SK-N-SH (cell line): ENCODE results near the gene TRIM46. TPM values are rescaled to one million over a fixed set of nuclear protein-coding genes. Genes with fewer than 3 reads are reported as not detected.

Experiments
- CTCF ChIA-PET: fragments of 300-600, 350-600 bp; formaldehyde crosslinking; extraction: SDS; loops from one replicate; lab custom pipeline; 2021; lab: Yijun Ruan, JAX
- POLR2A ChIA-PET: fragments of 350-600 bp; sonication (Branson Sonifier 250); formaldehyde crosslinking; extraction: SDS; loops from one replicate; lab custom pipeline; 2020; ENCODE audit warnings: antibody characterized with exemption, inconsistent platforms; lab: Yijun Ruan, JAX
- DNase-seq: peaks from one replicate; pipeline ENCODE4 v3.0.0; 2012
- H2AFZ ChIP-seq: fragments of 200-600 bp; sonication (generic); 2 replicates; pipeline ENCODE4 v1.8.1; 2016; ENCODE audit warnings: antibody characterized with exemption, mild to moderate bottlenecking, low read depth
- H3F3A ChIP-seq: fragments of 200-600 bp; sonication (generic); replicated peaks from 2 replicates; pipeline ENCODE3; 2016; ENCODE audit warnings: antibody characterized with exemption, mild to moderate bottlenecking; ENCODE audit not compliant: insufficient read depth
- H3K27ac ChIP-seq, 2 experiments: fragments of 200-500 bp in 1 of 2; fragments of 200-600 bp in 1 of 2; sonication (Bioruptor generic) in 1 of 2; sonication (generic), shearing (Covaris generic) in 1 of 2; 2 replicates each; pipeline versions ENCODE4 v1.5.1 to v1.6.1; 2014 to 2016; ENCODE audit warnings: low read depth in 2 of 2, inconsistent platforms in 1 of 2, low read length in 1 of 2, mild to moderate bottlenecking in 1 of 2, mixed read lengths in 1 of 2
- H3K27me3 ChIP-seq: fragments of 200-600 bp; sonication (generic), shearing (Covaris generic); 2 replicates; pipeline ENCODE4 v1.6.1; 2016; ENCODE audit warnings: mixed run types; ENCODE audit not compliant: insufficient read depth
- H3K36me3 ChIP-seq, 2 experiments: fragments of 200-500 bp in 1 of 2; fragments of 200-600 bp in 1 of 2; sonication (Bioruptor generic) in 1 of 2; sonication (generic) in 1 of 2; replicated peaks in 1 of 2; 2 replicates each; pipeline versions ENCODE3 to v1.5.1; 2014 to 2016; ENCODE audit warnings: low read length in 1 of 2, mild to moderate bottlenecking in 1 of 2; ENCODE audit not compliant: insufficient read depth in 2 of 2, control insufficient read depth in 1 of 2
- H3K4me1 ChIP-seq, 2 experiments: fragments of 200-500 bp in 1 of 2; fragments of 200-600 bp in 1 of 2; sonication (Bioruptor generic) in 1 of 2; sonication (generic), shearing (Covaris generic) in 1 of 2; 2 replicates each; pipeline versions ENCODE4 v1.5.1 to v1.6.1; 2014 to 2016; ENCODE audit warnings: low read depth in 1 of 2, low read length in 1 of 2, mixed run types in 1 of 2; ENCODE audit not compliant: insufficient read depth in 2 of 2, control insufficient read depth in 1 of 2
- H3K4me2 ChIP-seq: fragments of 200-600 bp; sonication (generic), shearing (Covaris generic); 2 replicates; pipeline ENCODE4 v1.6.1; 2017; ENCODE audit warnings: mixed run types
- H3K4me3 ChIP-seq, 2 experiments: fragments of 200-500 bp in 1 of 2; fragments of 200-600 bp in 1 of 2; sonication (Bioruptor generic) in 1 of 2; sonication (generic), shearing (Covaris generic) in 1 of 2; 2 replicates each; pipeline versions ENCODE4 v1.5.1 to v1.8.1; 2014 to 2016; ENCODE audit warnings: low read depth in 2 of 2, inconsistent platforms in 1 of 2, low read length in 1 of 2, mild to moderate bottlenecking in 1 of 2, mixed read lengths in 1 of 2, moderate library complexity in 1 of 2
- H3K79me2 ChIP-seq: fragments of 200-600 bp; sonication (generic); 2 replicates; pipeline ENCODE4 v1.8.1; 2017; ENCODE audit warnings: mild to moderate bottlenecking; ENCODE audit not compliant: insufficient read depth
- H3K9ac ChIP-seq: fragments of 200-600 bp; sonication (generic); 2 replicates; pipeline ENCODE4 v1.6.1; 2017; ENCODE audit warnings: mixed run types
- H3K9me2 ChIP-seq: fragments of 200-600 bp; sonication (generic); 2 replicates; pipeline ENCODE4 v1.6.1; 2017; ENCODE audit warnings: mixed run types
- H3K9me3 ChIP-seq: fragments of 200-600 bp; sonication (generic); 2 replicates; pipeline ENCODE4 v1.6.1; 2017; ENCODE audit warnings: mixed run types, mild to moderate bottlenecking, moderate library complexity
- H4K20me1 ChIP-seq: fragments of 200-600 bp; sonication (generic); 2 replicates; pipeline ENCODE4 v1.6.1; 2017; ENCODE audit warnings: mild to moderate bottlenecking, mixed run types; ENCODE audit not compliant: insufficient read depth
- CTCF ChIP-seq: fragments of 200-600 bp; sonication (generic); IDR thresholded peaks from 2 replicates; pipeline ENCODE4 v1.6.1; 2017; ENCODE audit warnings: antibody characterized with exemption, mild to moderate bottlenecking, moderate library complexity
- ELF1 ChIP-seq: IDR thresholded peaks from 2 replicates; pipeline ENCODE4 v1.4.0; 2012
- EZH2phosphoT487 ChIP-seq: fragments of 200-600 bp; sonication (generic); IDR thresholded peaks from 2 replicates; pipeline ENCODE4 v1.6.1; 2017; ENCODE audit warnings: low read depth, mixed run types, mild to moderate bottlenecking, antibody characterized with exemption, moderate library complexity, borderline replicate concordance
- FOSL2 ChIP-seq: IDR thresholded peaks from 2 replicates; pipeline ENCODE4 v1.4.0; 2012; ENCODE audit warnings: low read depth, mild to moderate bottlenecking, moderate library complexity, borderline replicate concordance
- FOXJ3 ChIP-seq: sonication (generic); formaldehyde crosslinking; IDR thresholded peaks from 2 replicates; pipeline ENCODE4 v1.5.1; 2020; ENCODE audit warnings: mild to moderate bottlenecking, missing genetic modification reagents
- IRF3 ChIP-seq: fragments of 150-350 bp; IDR thresholded peaks from 2 replicates; pipeline ENCODE4 v1.6.1; 2016; ENCODE audit warnings: mild to moderate bottlenecking, low read depth, low read length
- NRF1 ChIP-seq: IDR thresholded peaks from 2 replicates; pipeline ENCODE4 v1.6.1; 2012; ENCODE audit warnings: low read depth, mild to moderate bottlenecking, low read length
- RAD21 ChIP-seq: IDR thresholded peaks from 2 replicates; pipeline ENCODE4 v1.6.1; 2012; ENCODE audit warnings: mild to moderate bottlenecking, low read length
- RCOR1 ChIP-seq: fragments of 150-350 bp; IDR thresholded peaks from 2 replicates; pipeline ENCODE4 v1.6.1; 2017; ENCODE audit warnings: antibody characterized with exemption, low read length
- REST ChIP-seq: IDR thresholded peaks from 2 replicates; pipeline ENCODE4 v1.6.1; 2012; ENCODE audit warnings: mild to moderate bottlenecking, low read depth, low read length, moderate library complexity
- SIN3A ChIP-seq: IDR thresholded peaks from 2 replicates; pipeline ENCODE4 v1.6.1; 2012; ENCODE audit warnings: low read depth, mild to moderate bottlenecking, low read length, moderate library complexity, borderline replicate concordance
- SMC3 ChIP-seq: IDR thresholded peaks from 2 replicates; pipeline ENCODE4 v1.6.1; 2012; ENCODE audit warnings: low read depth, low read length, improper control_type of control experiment
- TCF12 ChIP-seq: IDR thresholded peaks from 2 replicates; pipeline ENCODE4 v1.4.0; 2012
- TEAD4 ChIP-seq: IDR thresholded peaks from 2 replicates; pipeline ENCODE4 v1.4.0; 2012; ENCODE audit warnings: mild to moderate bottlenecking, borderline replicate concordance; ENCODE audit not compliant: insufficient read depth
- USF1 ChIP-seq: IDR thresholded peaks from 2 replicates; pipeline ENCODE4 v1.4.0; 2012; ENCODE audit warnings: low read depth, borderline replicate concordance
- USF2 ChIP-seq: fragments of 150-350 bp; IDR thresholded peaks from 2 replicates; pipeline ENCODE4 v1.6.1; 2017; ENCODE audit warnings: antibody characterized with exemption, low read length, low read depth, borderline replicate concordance
- YY1 ChIP-seq: IDR thresholded peaks from 2 replicates; pipeline ENCODE4 v1.4.0; 2012; ENCODE audit warnings: low read depth, mild to moderate bottlenecking
- WGBS: methylation state at CpG from one replicate; pipeline ENCODE4 v1.1.6; 2017; ENCODE audit warnings: low lambda C conversion rate; 5-methylcytosine and 5-hydroxymethylcytosine counted together
- polyA plus RNA-seq, 3 experiments: library from polyadenylated mRNA; depleted of rRNA; stranded (reverse); fragments of >200 nt; gene quantifications; 2 replicates each; pipeline ENCODE4 v1.2.3, GENCODE V29; 2012

Gene TRIM46
- polyA plus RNA-seq, 1 of the 3 experiments (the other 2 are of a cell fraction) = 12.7 TPM

GRCh38 chr1:155175927-155176371 is 2.3 kb downstream of the TRIM46 start:
- peaks cover 25 to 35% of the 10 kb centered on the region in 2 experiments for H3K36me3 ChIP-seq
- peaks cover 33% of the 10 kb centered on the region for H3K79me2 ChIP-seq
- H3K9me3 ChIP-seq = no peaks in the 10 kb centered on the region
- ChIA-PET CTCF (interaction anchor here (0.6 to 14.8 kb wide), 16 partner anchors 10 to 97 kb away, joined by 3 to 496 read pairs (median 10); partner anchors contain the start of genes MTX1 and THBS3), POLR2A (interaction anchor here (2.0 to 2.8 kb wide), 3 partner anchors 9 to 31 kb away, joined by 7 to 27 read pairs (median 9); partner anchors contain the start of gene THBS3)
- WGBS = 100% methylated on average over 3 of the region's 9 CpGs
- no peak for TF ChIP-seq FOXJ3
- TF ChIP-seq NRF1 = no peak
- TF ChIP-seq TEAD4 = no peak
- TF ChIP-seq TCF12 = no peak
- no peak for TF ChIP-seq YY1
- no peak for TF ChIP-seq IRF3
- no peak for TF ChIP-seq REST
- no peak overlapping the region for H2AFZ ChIP-seq
- H3K27me3 ChIP-seq = no peaks in the 10 kb centered on the region
- H3K27ac ChIP-seq = peak overlapping the region in 1 of 2 experiments; percentile 92; a peak in 2 of 4 replicates
- peaks cover 29% of the 10 kb centered on the region for H3F3A ChIP-seq
- no peaks in the 10 kb centered on the region for H4K20me1 ChIP-seq
- peaks cover 0 to 33% of the 10 kb centered on the region in 2 experiments; a peak in 3 of 4 replicates for H3K4me1 ChIP-seq
- H3K9ac ChIP-seq = no peak overlapping the region
- peak overlapping the region; percentile 94; the same call in 1 of the 2 replicates for H3K4me2 ChIP-seq
- H3K9me2 ChIP-seq = no peaks in the 10 kb centered on the region
- no peak overlapping the region for H3K4me3 ChIP-seq
- DNase-seq = peak; percentile 43

- CTCF ChIA-PET = interaction anchor here (0.6 to 14.8 kb wide), 13 partner anchors 9 to 178 kb away, joined by 3 to 496 read pairs (median 16); partner anchors contain the start of genes MTX1 and THBS3
- H3K9me2 ChIP-seq = no peaks in the 10 kb centered on the region
- peak; percentile 93 for DNase-seq
Measured at GRCh38 chr1:155176544-155177071, 3.0 kb downstream of the TRIM46 start.

More at GRCh38 chr1:155176544-155177071, 3.0 kb downstream of the TRIM46 start:
- Histone ChIP-seq H3K27ac (peak overlapping the region in 1 of 2 experiments; percentile 92; a peak in 1 of 4 replicates), H3K4me2 (no peak overlapping the region), H3K4me1 (peaks cover 0 to 33% of the 10 kb centered on the region in 2 experiments; a peak in 3 of 4 replicates), H4K20me1 (no peaks in the 10 kb centered on the region)
- TF ChIP-seq SMC3 (peak; percentile 71), EZH2phosphoT487 (no peak), RAD21 (peak; percentile 65), RCOR1 (no peak), SIN3A (0 out of 2 replicates have a peak, but pooled peaks have one; percentile 32), USF1 (no peak), CTCF (peak; percentile 89), FOSL2 (no peak), NRF1 (no peak), ELF1 (no peak), USF2 (no peak), TEAD4 (no peak)
- TF ChIP-seq, all 33 proteins: peak for 4
- Histone ChIP-seq H3K9ac (no peak overlapping the region), H3K9me3 (no peaks in the 10 kb centered on the region), H3F3A (peaks cover 29% of the 10 kb centered on the region), H3K36me3 (peaks cover 20 to 41% of the 10 kb centered on the region in 2 experiments), H3K79me2 (peaks cover 26% of the 10 kb centered on the region), H2AFZ (no peak overlapping the region), H3K27me3 (no peaks in the 10 kb centered on the region), H3K4me3 (no peak overlapping the region)
- POLR2A ChIA-PET = interaction anchor here (1.8 to 2.8 kb wide), 2 partner anchors 17 kb away, joined by 6 to 27 read pairs; no protein-coding TSS in a partner anchor
- whole genome bisulfite sequencing = 53% methylated on average over 6 of the region's 8 CpGs
